Mesothelial cell of epicardium (in vitro differentiated cells): ENCODE measurements around the gene CRYBG1. TPM values are rescaled to one million over a fixed set of nuclear protein-coding genes. Genes with fewer than 3 reads are reported as not detected.
"Not testable (repeated sequence)": the region's sequence is repeated elsewhere in the genome, so short reads cannot be mapped to it uniquely, and the experiment has no call there.

ENCODE experiments used
- DNase-seq, 2 experiments: peaks; one replicate each; pipeline ENCODE4 v3.0.0; 2021; ENCODE audit warnings: low spot score in 2 of 2; ENCODE audit not compliant: unreplicated experiment in 2 of 2
- H3K27ac Mint-ChIP-seq: 2 replicates; pipeline ENCODE4 v1.8.0; 2021; ENCODE audit warnings: mixed read lengths
- H3K27me3 Mint-ChIP-seq: 2 replicates; pipeline ENCODE4 v1.8.0; 2021; ENCODE audit warnings: low read depth, mixed read lengths
- H3K36me3 Mint-ChIP-seq: 2 replicates; pipeline ENCODE4 v1.8.0; 2021; ENCODE audit warnings: mixed read lengths
- H3K4me1 Mint-ChIP-seq: 2 replicates; pipeline ENCODE4 v1.8.0; 2021; ENCODE audit warnings: mixed read lengths
- H3K4me3 Mint-ChIP-seq: 2 replicates; pipeline ENCODE4 v1.8.0; 2021; ENCODE audit warnings: mild to moderate bottlenecking, moderate library complexity, mixed read lengths
- H3K9me3 Mint-ChIP-seq: 2 replicates; pipeline ENCODE4 v1.8.0; 2021; ENCODE audit warnings: mixed read lengths
- CTCF ChIP-seq: fragments of 200-600 bp; sonication (generic); IDR thresholded peaks from one replicate; pipeline ENCODE4 v1.5.0; 2021; ENCODE audit warnings: antibody characterized with exemption; ENCODE audit not compliant: unreplicated experiment
- total RNA-seq: library from RNA; stranded (reverse); gene quantifications from 3 replicates; pipeline ENCODE4 v1.2.1, GENCODE V29; 2021

The CRYBG1 gene
- total RNA-seq, 1 donor from 2014 or later, result 0.74 TPM

GRCh38 chr6:106398621-106399020, 38.1 kb downstream of the CRYBG1 start:
- Mint-ChIP-seq H3K9me3 (peaks cover 4% of the 10 kb centered on the region), H3K27ac (no peak overlapping the region), H3K4me3 (no peak overlapping the region), H3K4me1 (peaks cover 5% of the 10 kb centered on the region), H3K36me3 (no peaks in the 10 kb centered on the region), H3K27me3 (no peaks in the 10 kb centered on the region)
- DNase-seq, result no peak
- TF ChIP-seq CTCF, result no peak

GRCh38 chr6:106405044-106405443, 44.5 kb downstream of the CRYBG1 start:
- H3K27ac Mint-ChIP-seq, H3K36me3 Mint-ChIP-seq, H3K4me3 Mint-ChIP-seq, DNase-seq, H3K4me1 Mint-ChIP-seq: not testable (repeated sequence)
- H3K9me3 Mint-ChIP-seq, result peaks cover 31% of the 10 kb centered on the region
- peaks cover 23% of the 10 kb centered on the region for H3K27me3 Mint-ChIP-seq

- H3K9me3 Mint-ChIP-seq, result peaks cover 21% of the 10 kb centered on the region
- H3K4me3 Mint-ChIP-seq, result no peak overlapping the region
- peaks cover 3% of the 10 kb centered on the region for H3K4me1 Mint-ChIP-seq
- no peak overlapping the region for H3K27ac Mint-ChIP-seq
- H3K36me3 Mint-ChIP-seq, result peaks cover 6% of the 10 kb centered on the region
- H3K27me3 Mint-ChIP-seq, result peaks cover 24% of the 10 kb centered on the region
- DNase-seq, result no peak
- TF ChIP-seq CTCF, result no peak
Observed at GRCh38 chr6:106411056-106411455, 50.5 kb downstream of the CRYBG1 start.

- TF ChIP-seq CTCF, result no peak
- no peak overlapping the region for H3K4me3 Mint-ChIP-seq
- H3K27me3 Mint-ChIP-seq, result peaks cover 24% of the 10 kb centered on the region
- peaks cover 14% of the 10 kb centered on the region for H3K9me3 Mint-ChIP-seq
- H3K4me1 Mint-ChIP-seq, result peaks cover 8% of the 10 kb centered on the region
- no peak for DNase-seq
- no peak overlapping the region for H3K27ac Mint-ChIP-seq
- peaks cover 6% of the 10 kb centered on the region for H3K36me3 Mint-ChIP-seq
Observed at GRCh38 chr6:106411643-106412200, 51.2 kb downstream of the CRYBG1 start.

- H3K27me3 Mint-ChIP-seq, result peaks cover 19% of the 10 kb centered on the region
Observed at GRCh38 chr6:106413016-106413415, 52.5 kb downstream of the CRYBG1 start.

GRCh38 chr6:106413722-106414121, 53.2 kb downstream of the CRYBG1 start:
- peaks cover 8% of the 10 kb centered on the region for H3K4me1 Mint-ChIP-seq
- no peaks in the 10 kb centered on the region for H3K9me3 Mint-ChIP-seq
- DNase-seq, result no peak
- peaks cover 13% of the 10 kb centered on the region for H3K27me3 Mint-ChIP-seq
- no peak overlapping the region for H3K27ac Mint-ChIP-seq
- no peak overlapping the region for H3K4me3 Mint-ChIP-seq
- H3K36me3 Mint-ChIP-seq, result no peaks in the 10 kb centered on the region
- TF ChIP-seq CTCF, result no peak

More at GRCh38 chr6:106413016-106413415, 52.5 kb downstream of the CRYBG1 start:
- DNase-seq, result no peak
- peaks cover 8% of the 10 kb centered on the region for H3K4me1 Mint-ChIP-seq
- no peaks in the 10 kb centered on the region for H3K36me3 Mint-ChIP-seq
- peaks cover 1% of the 10 kb centered on the region for H3K9me3 Mint-ChIP-seq
- no peak overlapping the region for H3K27ac Mint-ChIP-seq
- TF ChIP-seq CTCF, result no peak
- no peak overlapping the region for H3K4me3 Mint-ChIP-seq
